ENCODE data around the gene MCEE.

DNA sequence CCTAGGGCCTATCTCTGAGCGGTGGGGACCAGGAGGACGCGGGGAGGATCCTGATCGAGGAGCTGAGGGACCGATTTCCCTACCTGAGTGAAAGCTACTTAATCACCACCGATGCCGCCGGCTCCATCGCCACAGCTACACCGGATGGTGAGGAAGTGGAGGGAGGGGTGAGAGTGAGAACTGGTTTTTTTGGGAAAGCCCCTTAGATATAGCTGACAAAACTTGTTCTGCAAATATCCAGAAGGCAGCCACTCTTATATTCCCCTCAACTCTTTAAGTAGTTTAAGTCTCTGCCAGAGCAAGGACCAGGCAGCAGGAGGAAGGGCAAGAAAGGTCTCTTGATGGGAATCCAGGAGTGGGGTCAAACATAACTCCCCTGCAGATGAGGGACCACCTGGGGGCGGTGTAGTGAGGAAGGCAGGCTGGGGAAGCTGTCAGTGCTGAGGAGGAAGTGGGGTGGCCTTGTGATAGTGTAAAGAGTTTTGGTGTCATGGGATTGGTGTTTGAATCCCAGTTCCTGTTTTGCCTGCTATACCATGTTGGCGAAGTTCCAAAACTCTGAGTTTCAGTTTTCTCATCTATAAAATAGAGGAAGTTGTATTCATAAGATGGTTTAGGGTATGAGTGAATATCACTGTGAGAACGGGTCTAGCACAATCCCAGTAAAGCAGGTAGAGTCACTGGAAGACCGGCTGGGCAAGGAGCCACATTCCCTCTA, 58.2 kb downstream of the MCEE start:
- TF ChIP-seq POLR2AphosphoS5 (IDR thresholded peaks at IDR 0.05), result no peak
- no peak for TF ChIP-seq POLR2A (IDR thresholded peaks at IDR 0.05; ENCODE audit: low read depth)
- TF ChIP-seq CTCF (IDR thresholded peaks at IDR 0.05), result no peak
